GM12872 (cell line): ENCODE results near the gene ZNF503.

Source experiments
- TF ChIP-seq, protein P1 (sequence below): IDR thresholded peaks from 3 replicates; pipeline ENCODE4 v1.5.1; 2011; ENCODE audit warnings: low read depth, mild to moderate bottlenecking, low read length, moderate library complexity; ENCODE audit not compliant: insufficient read depth

Gene ZNF503

GRCh38 chr10:75353183-75353582 lies 48.4 kb downstream of the ZNF503 start:
- TF ChIP-seq, protein P1, sequence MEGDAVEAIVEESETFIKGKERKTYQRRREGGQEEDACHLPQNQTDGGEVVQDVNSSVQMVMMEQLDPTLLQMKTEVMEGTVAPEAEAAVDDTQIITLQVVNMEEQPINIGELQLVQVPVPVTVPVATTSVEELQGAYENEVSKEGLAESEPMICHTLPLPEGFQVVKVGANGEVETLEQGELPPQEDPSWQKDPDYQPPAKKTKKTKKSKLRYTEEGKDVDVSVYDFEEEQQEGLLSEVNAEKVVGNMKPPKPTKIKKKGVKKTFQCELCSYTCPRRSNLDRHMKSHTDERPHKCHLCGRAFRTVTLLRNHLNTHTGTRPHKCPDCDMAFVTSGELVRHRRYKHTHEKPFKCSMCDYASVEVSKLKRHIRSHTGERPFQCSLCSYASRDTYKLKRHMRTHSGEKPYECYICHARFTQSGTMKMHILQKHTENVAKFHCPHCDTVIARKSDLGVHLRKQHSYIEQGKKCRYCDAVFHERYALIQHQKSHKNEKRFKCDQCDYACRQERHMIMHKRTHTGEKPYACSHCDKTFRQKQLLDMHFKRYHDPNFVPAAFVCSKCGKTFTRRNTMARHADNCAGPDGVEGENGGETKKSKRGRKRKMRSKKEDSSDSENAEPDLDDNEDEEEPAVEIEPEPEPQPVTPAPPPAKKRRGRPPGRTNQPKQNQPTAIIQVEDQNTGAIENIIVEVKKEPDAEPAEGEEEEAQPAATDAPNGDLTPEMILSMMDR = no peak

DNA sequence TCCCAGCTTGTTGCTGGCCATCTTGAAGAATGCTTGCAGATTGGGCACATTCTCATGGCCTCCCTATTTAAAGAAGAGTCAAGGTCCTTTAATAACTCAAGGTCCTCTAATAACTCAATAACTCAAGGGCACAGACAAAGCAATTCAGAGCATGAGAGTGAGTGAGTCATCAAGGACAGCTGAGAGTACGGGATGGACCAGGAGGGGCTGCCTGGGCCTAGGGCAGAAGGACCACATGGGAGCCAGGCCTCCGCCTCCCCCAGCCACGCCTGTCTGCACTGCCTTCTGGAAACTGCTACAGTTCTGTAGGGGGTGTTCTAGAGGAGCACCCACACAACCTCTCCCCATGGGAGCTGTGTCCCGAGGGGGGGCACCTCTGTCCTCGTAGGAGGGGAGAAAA lies 48.9 kb downstream of the ZNF503 start:
- TF ChIP-seq, protein P1 = no peak

- TF ChIP-seq, protein P1 = no peak
These were observed 49.9 kb downstream of the ZNF503 start for GRCh38 chr10:75351637-75352036.

- TF ChIP-seq, protein P1 = no peak
These were observed 50.8 kb downstream of the ZNF503 start for GRCh38 chr10:75350791-75351190.
